Measurements from ENCODE around the gene CNDP1.

CNDP1 gene

DNA sequence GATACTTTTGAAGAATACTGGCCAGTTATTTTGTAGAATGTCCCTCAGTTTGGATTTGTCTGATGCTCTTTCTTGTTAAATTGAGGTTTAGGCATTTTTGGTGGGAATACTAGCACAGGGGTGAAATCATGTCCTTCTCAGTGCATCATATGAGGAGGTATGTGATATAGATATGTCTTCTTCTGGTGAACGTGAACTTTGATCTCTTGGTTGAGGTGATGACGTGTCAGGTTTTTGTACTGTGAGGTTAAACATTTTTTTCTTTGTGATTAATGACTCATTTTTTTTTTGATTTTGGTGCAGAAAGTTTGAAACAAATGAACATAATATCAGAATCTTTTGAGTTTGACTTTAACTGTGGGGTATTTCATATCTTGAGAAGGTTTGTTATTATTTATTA is 74.4 kb downstream of the CNDP1 start:
- Histone ChIP-seq H3K4me1 (ENCODE audit: control insufficient read depth, insufficient read depth, low read length) (peaks cover under 1% of the 10 kb centered on the region; the same call in 1 of the 2 replicates), H3K4me3 (ENCODE audit: low read depth, low read length) (no peak overlapping the region), H3K27ac (ENCODE audit: extremely low read depth, low read depth, low read length) (no peak overlapping the region), H3K9me3 (ENCODE audit: control insufficient read depth, insufficient read depth, low read depth, low read length) (no peaks in the 10 kb centered on the region), H3K36me3 (ENCODE audit: control insufficient read depth in 2 of 2, insufficient read depth in 1 of 2, low read length in 2 of 2) (no peaks in the 10 kb centered on the region)
- ChIA-PET POLR2A (no interaction called here), CTCF (no interaction called here)
- no peak for TF ChIP-seq ZFP41 (tag by site-specific recombination; IDR thresholded peaks at IDR 0.05; ENCODE audit: borderline replicate concordance)

DNA sequence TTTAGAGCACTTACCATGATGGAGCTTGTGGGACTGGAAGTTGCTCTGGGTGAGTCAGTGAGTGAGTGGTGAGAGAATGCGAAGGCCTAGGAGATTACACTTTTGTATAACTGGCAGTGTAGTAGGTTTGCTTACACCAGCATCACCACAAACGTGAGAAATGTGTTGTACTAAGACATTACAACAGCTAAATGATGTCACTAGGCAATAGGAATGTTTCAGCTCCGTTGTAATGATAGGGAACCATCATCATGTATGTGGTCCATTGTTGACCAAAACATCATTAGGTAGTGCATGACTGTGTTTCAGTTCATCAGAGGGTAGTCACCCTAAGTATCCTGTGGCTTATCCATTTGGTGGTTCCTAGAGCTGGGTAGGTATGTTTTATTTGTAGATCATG is 75.2 kb downstream of the CNDP1 start:
- Histone ChIP-seq H3K9me3 (ENCODE audit: control insufficient read depth, insufficient read depth, low read depth, low read length) (no peaks in the 10 kb centered on the region), H3K4me1 (ENCODE audit: control insufficient read depth, insufficient read depth, low read length) (peaks cover 3% of the 10 kb centered on the region; the same call in 1 of the 2 replicates), H3K36me3 (ENCODE audit: control insufficient read depth in 2 of 2, insufficient read depth in 1 of 2, low read length in 2 of 2) (no peaks in the 10 kb centered on the region), H3K27ac (ENCODE audit: extremely low read depth, low read depth, low read length) (no peak overlapping the region), H3K4me3 (ENCODE audit: low read depth, low read length) (no peak overlapping the region)
- TF ChIP-seq ZNF623 (tag by site-specific recombination; IDR thresholded peaks at IDR 0.05), result no peak
- TF ChIP-seq ZFP69B (tag by site-specific recombination; IDR thresholded peaks at IDR 0.05), result no peak
- no peak for TF ChIP-seq ZNF292 (tag by site-specific recombination; IDR thresholded peaks at IDR 0.05; ENCODE audit: borderline replicate concordance, low read depth)
- TF ChIP-seq ZNF114 (tag by site-specific recombination; IDR thresholded peaks at IDR 0.05), result no peak
- TF ChIP-seq ZNF776 (tag by site-specific recombination; IDR thresholded peaks at IDR 0.05; ENCODE audit: borderline replicate concordance), result no peak
- no peak for TF ChIP-seq ZNF426 (tag by site-specific recombination; IDR thresholded peaks at IDR 0.05)
- no peak for TF ChIP-seq SP2 (tag by site-specific recombination; IDR thresholded peaks at IDR 0.05)
- TF ChIP-seq, protein P1, sequence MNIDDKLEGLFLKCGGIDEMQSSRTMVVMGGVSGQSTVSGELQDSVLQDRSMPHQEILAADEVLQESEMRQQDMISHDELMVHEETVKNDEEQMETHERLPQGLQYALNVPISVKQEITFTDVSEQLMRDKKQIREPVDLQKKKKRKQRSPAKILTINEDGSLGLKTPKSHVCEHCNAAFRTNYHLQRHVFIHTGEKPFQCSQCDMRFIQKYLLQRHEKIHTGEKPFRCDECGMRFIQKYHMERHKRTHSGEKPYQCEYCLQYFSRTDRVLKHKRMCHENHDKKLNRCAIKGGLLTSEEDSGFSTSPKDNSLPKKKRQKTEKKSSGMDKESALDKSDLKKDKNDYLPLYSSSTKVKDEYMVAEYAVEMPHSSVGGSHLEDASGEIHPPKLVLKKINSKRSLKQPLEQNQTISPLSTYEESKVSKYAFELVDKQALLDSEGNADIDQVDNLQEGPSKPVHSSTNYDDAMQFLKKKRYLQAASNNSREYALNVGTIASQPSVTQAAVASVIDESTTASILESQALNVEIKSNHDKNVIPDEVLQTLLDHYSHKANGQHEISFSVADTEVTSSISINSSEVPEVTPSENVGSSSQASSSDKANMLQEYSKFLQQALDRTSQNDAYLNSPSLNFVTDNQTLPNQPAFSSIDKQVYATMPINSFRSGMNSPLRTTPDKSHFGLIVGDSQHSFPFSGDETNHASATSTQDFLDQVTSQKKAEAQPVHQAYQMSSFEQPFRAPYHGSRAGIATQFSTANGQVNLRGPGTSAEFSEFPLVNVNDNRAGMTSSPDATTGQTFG (tag by site-specific recombination; IDR thresholded peaks at IDR 0.05; ENCODE audit: borderline replicate concordance), result no peak
- TF ChIP-seq FEZF1 (tag by site-specific recombination; IDR thresholded peaks at IDR 0.05), result no peak
- no peak for TF ChIP-seq ZNF621 (tag by site-specific recombination; IDR thresholded peaks at IDR 0.05)
- no peak for TF ChIP-seq WT1 (tag by site-specific recombination; IDR thresholded peaks at IDR 0.05)
- TF ChIP-seq ZNF19 (tag by site-specific recombination; IDR thresholded peaks at IDR 0.05; ENCODE audit: low read depth), result no peak
- no peak for TF ChIP-seq ZNF324 (tag by site-specific recombination; IDR thresholded peaks at IDR 0.05)
- TF ChIP-seq ZBTB17 (tag by site-specific recombination; IDR thresholded peaks at IDR 0.05), result no peak
- no peak for TF ChIP-seq TCF7L2 (IDR thresholded peaks at IDR 0.05; ENCODE audit: borderline replicate concordance, low read depth, low read length)
- TF ChIP-seq ZNF214 (tag by site-specific recombination; IDR thresholded peaks at IDR 0.05; ENCODE audit: borderline replicate concordance), result no peak
- TF ChIP-seq, protein P2, sequence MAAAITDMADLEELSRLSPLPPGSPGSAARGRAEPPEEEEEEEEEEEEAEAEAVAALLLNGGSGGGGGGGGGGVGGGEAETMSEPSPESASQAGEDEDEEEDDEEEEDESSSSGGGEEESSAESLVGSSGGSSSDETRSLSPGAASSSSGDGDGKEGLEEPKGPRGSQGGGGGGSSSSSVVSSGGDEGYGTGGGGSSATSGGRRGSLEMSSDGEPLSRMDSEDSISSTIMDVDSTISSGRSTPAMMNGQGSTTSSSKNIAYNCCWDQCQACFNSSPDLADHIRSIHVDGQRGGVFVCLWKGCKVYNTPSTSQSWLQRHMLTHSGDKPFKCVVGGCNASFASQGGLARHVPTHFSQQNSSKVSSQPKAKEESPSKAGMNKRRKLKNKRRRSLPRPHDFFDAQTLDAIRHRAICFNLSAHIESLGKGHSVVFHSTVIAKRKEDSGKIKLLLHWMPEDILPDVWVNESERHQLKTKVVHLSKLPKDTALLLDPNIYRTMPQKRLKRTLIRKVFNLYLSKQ (tag by site-specific recombination; IDR thresholded peaks at IDR 0.05; ENCODE audit: borderline replicate concordance), result no peak
- CTCF ChIA-PET, result interaction anchor here (1.5 kb wide), 1 partner anchor 11 kb away, joined by 7 read pairs; no protein-coding TSS in a partner anchor
- POLR2A ChIA-PET, result no interaction called here

DNA sequence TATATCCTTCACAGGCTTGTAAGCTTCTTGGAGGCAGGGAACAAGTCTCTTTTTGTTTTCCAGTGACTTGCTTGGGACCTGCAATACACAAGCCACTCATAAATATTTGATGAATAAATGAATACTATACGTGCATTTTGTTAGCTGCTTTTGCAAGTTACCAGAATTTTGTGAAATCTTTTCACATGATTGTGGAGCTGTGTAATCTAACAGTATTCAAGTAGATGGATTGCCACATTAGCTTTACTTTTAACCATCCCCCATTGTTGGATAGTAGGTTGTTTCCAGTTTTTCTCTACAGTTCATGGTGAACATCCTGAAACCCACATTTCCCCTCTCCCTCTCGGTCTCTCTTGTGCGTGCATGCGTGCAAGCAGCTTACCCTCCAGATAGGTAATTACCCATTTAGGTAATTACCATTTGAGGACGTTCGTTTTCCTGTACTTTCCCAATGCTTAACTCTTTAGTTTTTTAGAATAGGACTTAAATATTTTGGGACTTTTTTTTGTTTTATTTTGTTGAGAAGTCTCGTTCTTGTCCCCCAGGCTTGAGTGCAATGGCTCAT is 75.8 kb downstream of the CNDP1 start:
- Histone ChIP-seq H3K27ac (ENCODE audit: extremely low read depth, low read depth, low read length) (no peak overlapping the region), H3K36me3 (ENCODE audit: control insufficient read depth in 2 of 2, insufficient read depth in 1 of 2, low read length in 2 of 2) (no peaks in the 10 kb centered on the region), H3K9me3 (ENCODE audit: control insufficient read depth, insufficient read depth, low read depth, low read length) (no peaks in the 10 kb centered on the region), H3K4me1 (ENCODE audit: control insufficient read depth, insufficient read depth, low read length) (peaks cover 3% of the 10 kb centered on the region; the same call in 1 of the 2 replicates), H3K4me3 (ENCODE audit: low read depth, low read length) (no peak overlapping the region)
- POLR2A ChIA-PET, result no interaction called here
- CTCF ChIA-PET, result interaction anchor here (1.5 kb wide), 1 partner anchor 12 kb away, joined by 7 read pairs; no protein-coding TSS in a partner anchor
- TF ChIP-seq ZNF560 (tag by site-specific recombination; IDR thresholded peaks at IDR 0.05; ENCODE audit: borderline replicate concordance) (no peak), ZEB2 (tag by site-specific recombination; IDR thresholded peaks at IDR 0.05) (no peak), REPIN1 (tag by site-specific recombination; IDR thresholded peaks at IDR 0.05; ENCODE audit: low read depth) (no peak), ZFP69B (tag by site-specific recombination; IDR thresholded peaks at IDR 0.05) (no peak), ZNF596 (tag by site-specific recombination; IDR thresholded peaks at IDR 0.05) (no peak), ZNF133 (tag by site-specific recombination; IDR thresholded peaks at IDR 0.05) (no peak)
- TF ChIP-seq, protein P3, sequence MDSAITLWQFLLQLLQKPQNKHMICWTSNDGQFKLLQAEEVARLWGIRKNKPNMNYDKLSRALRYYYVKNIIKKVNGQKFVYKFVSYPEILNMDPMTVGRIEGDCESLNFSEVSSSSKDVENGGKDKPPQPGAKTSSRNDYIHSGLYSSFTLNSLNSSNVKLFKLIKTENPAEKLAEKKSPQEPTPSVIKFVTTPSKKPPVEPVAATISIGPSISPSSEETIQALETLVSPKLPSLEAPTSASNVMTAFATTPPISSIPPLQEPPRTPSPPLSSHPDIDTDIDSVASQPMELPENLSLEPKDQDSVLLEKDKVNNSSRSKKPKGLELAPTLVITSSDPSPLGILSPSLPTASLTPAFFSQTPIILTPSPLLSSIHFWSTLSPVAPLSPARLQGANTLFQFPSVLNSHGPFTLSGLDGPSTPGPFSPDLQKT (IDR thresholded peaks at IDR 0.05; ENCODE audit: borderline replicate concordance, low read depth, low read length), result no peak
- TF ChIP-seq, protein P4, sequence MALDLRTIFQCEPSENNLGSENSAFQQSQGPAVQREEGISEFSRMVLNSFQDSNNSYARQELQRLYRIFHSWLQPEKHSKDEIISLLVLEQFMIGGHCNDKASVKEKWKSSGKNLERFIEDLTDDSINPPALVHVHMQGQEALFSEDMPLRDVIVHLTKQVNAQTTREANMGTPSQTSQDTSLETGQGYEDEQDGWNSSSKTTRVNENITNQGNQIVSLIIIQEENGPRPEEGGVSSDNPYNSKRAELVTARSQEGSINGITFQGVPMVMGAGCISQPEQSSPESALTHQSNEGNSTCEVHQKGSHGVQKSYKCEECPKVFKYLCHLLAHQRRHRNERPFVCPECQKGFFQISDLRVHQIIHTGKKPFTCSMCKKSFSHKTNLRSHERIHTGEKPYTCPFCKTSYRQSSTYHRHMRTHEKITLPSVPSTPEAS (tag by site-specific recombination; IDR thresholded peaks at IDR 0.05), result no peak

All from HEK293 (cell line).